GM23248 (cell line): Measurements from ENCODE around the gene RALGPS1. TPM values are rescaled to one million over a fixed set of nuclear protein-coding genes. Genes with fewer than 3 reads are reported as not detected.

Experiments used
- DNase-seq: peaks from one replicate; pipeline ENCODE4 v3.0.0-alpha.2; 2015
- H2AFZ ChIP-seq: fragments of 200-600 bp; sonication (generic); 2 replicates; pipeline ENCODE4 v1.6.1; 2016; ENCODE audit warnings: antibody characterized with exemption
- H3F3A ChIP-seq: fragments of 200-600 bp; sonication (generic); 2 replicates; pipeline ENCODE4 v1.6.1; 2016; ENCODE audit warnings: mild to moderate bottlenecking, antibody characterized with exemption, mixed run types; ENCODE audit not compliant: insufficient read depth
- H3K27ac ChIP-seq: fragments of 200-600 bp; sonication (generic); 2 replicates; pipeline ENCODE4 v1.5.1; 2016; ENCODE audit warnings: mild to moderate bottlenecking
- H3K27me3 ChIP-seq: fragments of 200-600 bp; sonication (generic); replicated peaks from 2 replicates; pipeline ENCODE4 v1.6.1; 2016; ENCODE audit warnings: mild to moderate bottlenecking; ENCODE audit not compliant: insufficient read depth
- H3K36me3 ChIP-seq: fragments of 200-600 bp; sonication (generic); 2 replicates; pipeline ENCODE4 v1.6.1; 2016; ENCODE audit warnings: low read depth, mild to moderate bottlenecking
- H3K4me1 ChIP-seq: fragments of 200-600 bp; sonication (generic); 2 replicates; pipeline ENCODE4 v1.6.1; 2016; ENCODE audit warnings: mild to moderate bottlenecking; ENCODE audit not compliant: insufficient read depth
- H3K4me2 ChIP-seq: fragments of 200-600 bp; sonication (generic); one replicate; pipeline ENCODE4 v1.6.1; 2016; ENCODE audit warnings: mild to moderate bottlenecking; ENCODE audit not compliant: unreplicated experiment
- H3K4me3 ChIP-seq: fragments of 200-600 bp; sonication (generic); 2 replicates; pipeline ENCODE4 v1.5.1; 2016; ENCODE audit warnings: mild to moderate bottlenecking
- H3K79me2 ChIP-seq: fragments of 200-600 bp; sonication (generic); 2 replicates; pipeline ENCODE4 v1.6.1; 2016; ENCODE audit warnings: mild to moderate bottlenecking; ENCODE audit not compliant: insufficient read depth
- H3K9ac ChIP-seq: fragments of 200-600 bp; sonication (generic); 2 replicates; pipeline ENCODE4 v1.6.1; 2016; ENCODE audit warnings: mild to moderate bottlenecking
- H3K9me2 ChIP-seq: fragments of 200-600 bp; sonication (generic); 2 replicates; pipeline ENCODE4 v1.6.1; 2016; ENCODE audit warnings: mixed run types, mild to moderate bottlenecking, moderate library complexity; ENCODE audit not compliant: insufficient read depth
- H3K9me3 ChIP-seq: fragments of 200-600 bp; sonication (generic); one replicate; pipeline ENCODE4 v1.6.1; 2017; ENCODE audit warnings: low read depth
- H4K20me1 ChIP-seq: fragments of 200-600 bp; sonication (generic); 2 replicates; pipeline ENCODE4 v1.6.0; 2016; ENCODE audit not compliant: insufficient read depth
- EZH2 ChIP-seq: fragments of 200-600 bp; sonication (generic); IDR thresholded peaks from 2 replicates; pipeline ENCODE4 v1.6.1; 2018; ENCODE audit warnings: antibody characterized with exemption, mild to moderate bottlenecking; ENCODE audit not compliant: insufficient read depth, poor library complexity, severe bottlenecking
- EZH2phosphoT487 ChIP-seq: fragments of 200-600 bp; sonication (generic); IDR thresholded peaks from 2 replicates; pipeline ENCODE4 v1.6.1; 2018; ENCODE audit warnings: antibody characterized with exemption, moderate library complexity, mild to moderate bottlenecking, low read depth; ENCODE audit not compliant: insufficient read depth
- WGBS, 2 experiments: methylation state at CpG; one replicate each; pipeline ENCODE4 v1.1.6; 2015 to 2017; ENCODE audit warnings: low lambda C conversion rate in 2 of 2, low coverage in 1 of 2; ENCODE audit errors: missing lambda C conversion rate in 2 of 2; 5-methylcytosine and 5-hydroxymethylcytosine counted together
- in situ Hi-C: fragments of 300-500 bp; cut with MboI; formaldehyde crosslinking; loops from 2 replicates; pipeline ENCODE4 v1.15.0; 2020
- polyA plus RNA-seq: library from polyadenylated mRNA; unstranded; fragments of >200 nt; fragmentation: Nextera tagmentation; extraction: Ambion mirVana; gene quantifications from 2 replicates; pipeline ENCODE4 v1.2.1, GENCODE V29; 2016
- total RNA-seq: library from RNA; depleted of rRNA; stranded (reverse); fragments of >200 nt; shearing (Covaris generic); gene quantifications from 2 replicates; pipeline ENCODE4 v1.2.3, GENCODE V29; 2014

The RALGPS1 gene
- total and polyA plus RNA-seq, 2 experiments from 2014 or later = 0.54 to 1.8 TPM

DNA sequence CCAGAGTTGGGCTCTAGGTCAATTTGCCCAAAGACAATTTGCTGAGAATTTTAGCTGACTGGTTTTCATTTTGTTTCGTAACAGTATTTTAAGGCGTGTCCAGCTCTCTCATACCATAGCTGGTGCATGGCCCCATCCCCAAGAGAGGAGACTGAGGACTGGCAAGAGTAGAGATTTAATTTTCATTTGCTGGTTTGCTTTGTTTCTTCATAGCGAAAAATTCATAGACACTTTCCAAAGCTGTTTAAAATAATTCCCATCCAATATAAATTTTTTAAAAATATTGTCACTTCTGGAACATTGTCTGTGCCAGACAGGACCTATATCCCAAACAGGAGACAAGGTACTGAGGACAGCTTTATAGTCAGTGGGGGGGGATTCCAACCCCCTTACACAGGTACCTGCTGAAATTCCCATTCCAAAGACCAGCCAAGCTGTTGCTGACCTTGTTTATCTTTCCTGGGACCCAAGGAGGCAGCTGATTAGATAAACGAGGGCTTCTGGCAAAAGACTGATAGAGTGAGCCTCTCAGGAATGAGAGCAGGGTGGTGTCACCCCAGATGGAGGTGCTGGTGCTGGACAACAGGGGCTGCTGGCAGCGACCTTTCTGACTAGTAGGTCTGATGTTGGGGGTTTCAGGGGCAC is 214.6 kb downstream of the RALGPS1 start:
- Histone ChIP-seq H3K4me2 (peak overlapping the region; percentile 5), H3F3A (peaks cover 32% of the 10 kb centered on the region), H3K9me2 (no peaks in the 10 kb centered on the region), H3K27me3 (no peaks in the 10 kb centered on the region), H3K9me3 (no peaks in the 10 kb centered on the region), H3K4me3 (no peak overlapping the region), H3K9ac (0 out of 2 replicates have a peak overlapping the region, but pooled peaks have one; percentile 3), H3K36me3 (no peaks in the 10 kb centered on the region), H3K4me1 (peaks cover 50% of the 10 kb centered on the region), H3K27ac (no peak overlapping the region), H3K79me2 (no peaks in the 10 kb centered on the region), H2AFZ (no peak overlapping the region), H4K20me1 (no peaks in the 10 kb centered on the region)
- 40 to 56% methylated on average over 5 of the region's 5 CpGs for WGBS, 2 experiments
- TF ChIP-seq EZH2 = no peak
- TF ChIP-seq EZH2phosphoT487 = no peak
- DNase-seq = peak; percentile 51
- in situ Hi-C loops = no loop called here

DNA sequence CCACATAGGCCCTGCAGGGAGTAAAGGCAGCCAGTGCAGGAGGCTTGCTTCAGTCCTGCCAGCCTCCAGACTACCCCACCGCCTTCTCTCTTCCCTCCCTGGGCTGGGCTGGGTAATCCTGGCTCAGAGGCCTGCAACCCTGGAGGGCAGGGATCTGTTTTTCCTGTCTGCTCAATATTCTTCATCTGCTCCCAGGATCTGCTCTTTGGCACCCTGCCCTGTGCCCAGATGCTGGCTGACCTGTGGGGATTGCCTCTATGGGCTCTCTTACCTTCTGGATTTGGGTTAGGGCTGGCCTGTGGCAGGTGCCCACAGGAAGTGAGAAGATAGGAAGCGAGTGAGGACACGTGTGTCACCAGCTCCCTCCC is 215.1 kb downstream of the RALGPS1 start:
- TF ChIP-seq EZH2 (no peak), EZH2phosphoT487 (no peak)
- Histone ChIP-seq H3K79me2 (no peaks in the 10 kb centered on the region), H3K27me3 (no peaks in the 10 kb centered on the region), H3K9ac (no peak overlapping the region), H3K27ac (no peak overlapping the region), H3K9me2 (no peaks in the 10 kb centered on the region), H2AFZ (no peak overlapping the region), H4K20me1 (no peaks in the 10 kb centered on the region), H3K36me3 (no peaks in the 10 kb centered on the region), H3F3A (peaks cover 37% of the 10 kb centered on the region), H3K4me1 (peaks cover 55% of the 10 kb centered on the region), H3K4me2 (no peak overlapping the region), H3K4me3 (no peak overlapping the region), H3K9me3 (no peaks in the 10 kb centered on the region)
- no peak for DNase-seq
- in situ Hi-C loops = no loop called here
- WGBS, 2 experiments = 89 to 96% methylated on average over 3 of the region's 3 CpGs

DNA sequence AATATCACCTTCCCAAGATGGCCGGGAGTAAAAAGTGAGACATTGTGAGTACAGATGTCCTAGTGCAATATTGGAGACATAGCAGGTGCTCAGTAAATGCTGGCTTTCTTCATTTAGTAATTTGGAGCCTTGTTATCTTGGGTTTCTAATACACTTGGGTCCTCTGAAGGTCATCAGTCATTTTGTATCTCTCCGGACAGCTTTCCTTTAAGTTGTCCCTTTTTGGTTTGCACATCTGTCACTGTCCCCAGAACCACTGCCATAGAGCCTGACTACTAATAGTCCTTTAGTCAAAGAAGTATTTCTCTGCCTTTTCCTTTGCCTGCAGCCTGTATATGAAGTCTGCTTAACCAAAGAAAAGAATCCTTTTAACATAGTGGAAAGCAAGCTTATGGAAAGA is 215.7 kb downstream of the RALGPS1 start:
- no peak overlapping the region for H3K9ac ChIP-seq
- H3K27me3 ChIP-seq = no peaks in the 10 kb centered on the region
- H3K79me2 ChIP-seq = no peaks in the 10 kb centered on the region
- DNase-seq = no peak
- H3K9me3 ChIP-seq = no peaks in the 10 kb centered on the region
- peak overlapping the region; percentile 95 for H3K27ac ChIP-seq
- H3K9me2 ChIP-seq = no peaks in the 10 kb centered on the region
- H4K20me1 ChIP-seq = no peaks in the 10 kb centered on the region
- TF ChIP-seq EZH2 (no peak), EZH2phosphoT487 (no peak)
- no peaks in the 10 kb centered on the region for H3K36me3 ChIP-seq
- peak overlapping the region; percentile 66 for H3K4me2 ChIP-seq
- in situ Hi-C loops = no loop called here
- 59 to 62% methylated on average over 2 of the region's 2 CpGs for WGBS, 2 experiments
- no peak overlapping the region for H3K4me3 ChIP-seq
- no peak overlapping the region for H2AFZ ChIP-seq
- peaks cover 58% of the 10 kb centered on the region for H3K4me1 ChIP-seq
- peaks cover 39% of the 10 kb centered on the region for H3F3A ChIP-seq

DNA sequence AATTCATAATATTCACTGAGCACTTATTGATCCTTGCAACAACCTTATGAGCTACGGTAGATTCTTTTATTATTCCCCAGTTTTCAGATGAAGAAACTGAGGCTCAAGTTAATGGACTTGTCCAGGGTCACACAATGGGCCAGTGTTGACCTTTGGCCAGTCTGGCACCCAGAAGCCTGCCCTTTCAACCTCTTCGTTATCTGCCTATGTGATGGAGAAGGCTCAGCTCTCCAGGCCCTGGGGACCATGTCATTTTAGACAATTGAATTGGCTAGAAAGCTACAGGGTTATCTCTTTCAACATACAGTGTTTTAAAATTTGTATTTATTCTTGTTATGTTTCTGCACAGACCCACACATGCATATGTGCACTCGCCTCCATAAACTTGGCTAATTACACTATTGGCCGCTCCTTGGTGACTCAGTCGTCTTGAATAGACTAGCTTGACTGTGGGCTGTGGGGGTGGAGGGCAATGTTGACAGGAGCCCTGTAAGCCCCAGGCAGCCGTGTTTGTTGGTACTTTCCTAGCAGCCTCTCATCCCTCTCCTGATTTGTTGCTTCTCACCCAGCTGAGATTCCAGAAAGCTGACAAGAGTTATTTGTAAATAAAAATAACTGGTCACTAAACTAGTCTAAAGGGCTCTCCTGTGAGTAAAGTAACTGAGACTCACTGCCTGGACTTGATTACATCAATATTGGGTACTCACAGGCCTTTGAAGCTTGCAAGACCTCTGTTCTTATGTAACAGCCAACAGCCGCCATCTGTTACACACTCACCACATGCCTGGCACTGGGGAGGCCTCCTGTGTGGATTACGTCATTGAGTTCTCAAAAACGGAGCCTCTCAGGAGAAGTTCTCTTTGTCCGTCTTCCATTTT is 216.3 kb downstream of the RALGPS1 start:
- peak overlapping the region; percentile 66 for H3K4me2 ChIP-seq
- TF ChIP-seq EZH2 = no peak
- no peak for TF ChIP-seq EZH2phosphoT487
- 15 to 17% methylated on average over 10 of the region's 10 CpGs for WGBS, 2 experiments
- DNase-seq = peak; percentile 98
- H3F3A ChIP-seq = peaks cover 39% of the 10 kb centered on the region
- H3K27ac ChIP-seq = peak overlapping the region; percentile 95
- H3K79me2 ChIP-seq = no peaks in the 10 kb centered on the region
- peaks cover 58% of the 10 kb centered on the region for H3K4me1 ChIP-seq
- no peak overlapping the region for H3K4me3 ChIP-seq
- no peaks in the 10 kb centered on the region for H3K9me2 ChIP-seq
- no peaks in the 10 kb centered on the region for H3K36me3 ChIP-seq
- in situ Hi-C loops = no loop called here
- H3K9me3 ChIP-seq = no peaks in the 10 kb centered on the region
- peak overlapping the region; percentile 75 for H3K9ac ChIP-seq
- H4K20me1 ChIP-seq = no peaks in the 10 kb centered on the region
- H2AFZ ChIP-seq = peak overlapping the region; percentile 68
- no peaks in the 10 kb centered on the region for H3K27me3 ChIP-seq
